Measurements from ENCODE around the gene RABEP1. TPM values are rescaled to one million over a fixed set of nuclear protein-coding genes. Genes with fewer than 3 reads are reported as not detected.

Gene RABEP1
- polyA plus RNA-seq, 1 donor from 2014 or later = 67.0 TPM

DNA sequence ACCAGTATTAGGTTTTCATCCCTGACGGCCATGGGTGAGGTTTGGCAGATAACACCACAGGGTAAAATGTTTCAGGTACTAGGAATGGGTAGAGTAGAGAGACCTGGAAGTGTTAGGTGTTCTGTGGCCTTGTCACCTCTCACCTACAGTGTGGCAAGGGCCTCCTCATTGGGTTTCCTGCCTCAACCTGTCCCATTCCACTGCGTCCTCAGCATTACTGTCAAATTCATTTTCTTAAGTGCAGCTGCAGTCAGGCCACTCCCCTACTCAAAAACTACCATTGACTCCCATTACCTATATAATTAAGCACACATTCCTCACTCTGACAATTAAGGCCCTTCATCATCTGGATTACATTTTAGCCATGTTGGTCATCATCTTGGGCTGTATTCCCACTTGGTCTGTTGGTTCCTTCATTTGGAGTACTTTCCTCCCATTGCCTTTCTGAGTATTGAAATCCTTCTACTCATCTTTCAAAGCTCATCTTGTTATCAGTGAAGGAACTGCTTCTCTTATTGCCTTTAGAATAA is 72.9 kb downstream of the RABEP1 start:
- no peak for TF ChIP-seq EP300 (conservative IDR thresholded peaks at IDR 0.05; ENCODE audit: poor library complexity, severe bottlenecking)
- TF ChIP-seq TAF1 (IDR thresholded peaks at IDR 0.05; ENCODE audit: low read depth) = no peak
- TF ChIP-seq SMC3 (conservative IDR thresholded peaks at IDR 0.05; ENCODE audit: poor library complexity) = no peak
- TF ChIP-seq RAD21 (conservative IDR thresholded peaks at IDR 0.05) = no peak
- no peak for TF ChIP-seq POLR2AphosphoS5 (IDR thresholded peaks at IDR 0.05)
- TF ChIP-seq MXI1 (conservative IDR thresholded peaks at IDR 0.05; ENCODE audit: poor library complexity, severe bottlenecking) = no peak
- TF ChIP-seq, protein P1, sequence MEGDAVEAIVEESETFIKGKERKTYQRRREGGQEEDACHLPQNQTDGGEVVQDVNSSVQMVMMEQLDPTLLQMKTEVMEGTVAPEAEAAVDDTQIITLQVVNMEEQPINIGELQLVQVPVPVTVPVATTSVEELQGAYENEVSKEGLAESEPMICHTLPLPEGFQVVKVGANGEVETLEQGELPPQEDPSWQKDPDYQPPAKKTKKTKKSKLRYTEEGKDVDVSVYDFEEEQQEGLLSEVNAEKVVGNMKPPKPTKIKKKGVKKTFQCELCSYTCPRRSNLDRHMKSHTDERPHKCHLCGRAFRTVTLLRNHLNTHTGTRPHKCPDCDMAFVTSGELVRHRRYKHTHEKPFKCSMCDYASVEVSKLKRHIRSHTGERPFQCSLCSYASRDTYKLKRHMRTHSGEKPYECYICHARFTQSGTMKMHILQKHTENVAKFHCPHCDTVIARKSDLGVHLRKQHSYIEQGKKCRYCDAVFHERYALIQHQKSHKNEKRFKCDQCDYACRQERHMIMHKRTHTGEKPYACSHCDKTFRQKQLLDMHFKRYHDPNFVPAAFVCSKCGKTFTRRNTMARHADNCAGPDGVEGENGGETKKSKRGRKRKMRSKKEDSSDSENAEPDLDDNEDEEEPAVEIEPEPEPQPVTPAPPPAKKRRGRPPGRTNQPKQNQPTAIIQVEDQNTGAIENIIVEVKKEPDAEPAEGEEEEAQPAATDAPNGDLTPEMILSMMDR (IDR thresholded peaks at IDR 0.05; ENCODE audit: poor library complexity, severe bottlenecking) = no peak
- TF ChIP-seq, protein P2, sequence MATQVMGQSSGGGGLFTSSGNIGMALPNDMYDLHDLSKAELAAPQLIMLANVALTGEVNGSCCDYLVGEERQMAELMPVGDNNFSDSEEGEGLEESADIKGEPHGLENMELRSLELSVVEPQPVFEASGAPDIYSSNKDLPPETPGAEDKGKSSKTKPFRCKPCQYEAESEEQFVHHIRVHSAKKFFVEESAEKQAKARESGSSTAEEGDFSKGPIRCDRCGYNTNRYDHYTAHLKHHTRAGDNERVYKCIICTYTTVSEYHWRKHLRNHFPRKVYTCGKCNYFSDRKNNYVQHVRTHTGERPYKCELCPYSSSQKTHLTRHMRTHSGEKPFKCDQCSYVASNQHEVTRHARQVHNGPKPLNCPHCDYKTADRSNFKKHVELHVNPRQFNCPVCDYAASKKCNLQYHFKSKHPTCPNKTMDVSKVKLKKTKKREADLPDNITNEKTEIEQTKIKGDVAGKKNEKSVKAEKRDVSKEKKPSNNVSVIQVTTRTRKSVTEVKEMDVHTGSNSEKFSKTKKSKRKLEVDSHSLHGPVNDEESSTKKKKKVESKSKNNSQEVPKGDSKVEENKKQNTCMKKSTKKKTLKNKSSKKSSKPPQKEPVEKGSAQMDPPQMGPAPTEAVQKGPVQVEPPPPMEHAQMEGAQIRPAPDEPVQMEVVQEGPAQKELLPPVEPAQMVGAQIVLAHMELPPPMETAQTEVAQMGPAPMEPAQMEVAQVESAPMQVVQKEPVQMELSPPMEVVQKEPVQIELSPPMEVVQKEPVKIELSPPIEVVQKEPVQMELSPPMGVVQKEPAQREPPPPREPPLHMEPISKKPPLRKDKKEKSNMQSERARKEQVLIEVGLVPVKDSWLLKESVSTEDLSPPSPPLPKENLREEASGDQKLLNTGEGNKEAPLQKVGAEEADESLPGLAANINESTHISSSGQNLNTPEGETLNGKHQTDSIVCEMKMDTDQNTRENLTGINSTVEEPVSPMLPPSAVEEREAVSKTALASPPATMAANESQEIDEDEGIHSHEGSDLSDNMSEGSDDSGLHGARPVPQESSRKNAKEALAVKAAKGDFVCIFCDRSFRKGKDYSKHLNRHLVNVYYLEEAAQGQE (IDR thresholded peaks at IDR 0.05; ENCODE audit: borderline replicate concordance) = no peak
- no peak for TF ChIP-seq EZH2 (IDR thresholded peaks at IDR 0.05; ENCODE audit: borderline replicate concordance, insufficient read depth, low read length, poor library complexity, severe bottlenecking)
- Histone ChIP-seq H3K9me2 (ENCODE audit: insufficient read depth, low read length) (no peaks in the 10 kb centered on the region), H3F3A (ENCODE audit: insufficient read depth, low read length, poor library complexity, severe bottlenecking) (no peaks in the 10 kb centered on the region), H3K36me3 (ENCODE audit: insufficient read depth, low read length) (no peaks in the 10 kb centered on the region), H4K20me1 (ENCODE audit: insufficient read depth) (no peaks in the 10 kb centered on the region), H3K79me2 (replicated peaks; ENCODE audit: insufficient read depth, low read length) (peaks cover 3% of the 10 kb centered on the region), H3K27ac (ENCODE audit: low read length) (no peak overlapping the region), H3K9me3 (ENCODE audit: low read length) (no peaks in the 10 kb centered on the region), H3K4me2 (ENCODE audit: low read length) (no peak overlapping the region), H3K27me3 (ENCODE audit: insufficient read depth, low read depth, low read length) (no peaks in the 10 kb centered on the region), H3K9ac (ENCODE audit: low read length) (no peak overlapping the region), H2AFZ (ENCODE audit: low read depth, low read length) (no peak overlapping the region), H3K4me3 (ENCODE audit: low read length) (no peak overlapping the region)

DNA sequence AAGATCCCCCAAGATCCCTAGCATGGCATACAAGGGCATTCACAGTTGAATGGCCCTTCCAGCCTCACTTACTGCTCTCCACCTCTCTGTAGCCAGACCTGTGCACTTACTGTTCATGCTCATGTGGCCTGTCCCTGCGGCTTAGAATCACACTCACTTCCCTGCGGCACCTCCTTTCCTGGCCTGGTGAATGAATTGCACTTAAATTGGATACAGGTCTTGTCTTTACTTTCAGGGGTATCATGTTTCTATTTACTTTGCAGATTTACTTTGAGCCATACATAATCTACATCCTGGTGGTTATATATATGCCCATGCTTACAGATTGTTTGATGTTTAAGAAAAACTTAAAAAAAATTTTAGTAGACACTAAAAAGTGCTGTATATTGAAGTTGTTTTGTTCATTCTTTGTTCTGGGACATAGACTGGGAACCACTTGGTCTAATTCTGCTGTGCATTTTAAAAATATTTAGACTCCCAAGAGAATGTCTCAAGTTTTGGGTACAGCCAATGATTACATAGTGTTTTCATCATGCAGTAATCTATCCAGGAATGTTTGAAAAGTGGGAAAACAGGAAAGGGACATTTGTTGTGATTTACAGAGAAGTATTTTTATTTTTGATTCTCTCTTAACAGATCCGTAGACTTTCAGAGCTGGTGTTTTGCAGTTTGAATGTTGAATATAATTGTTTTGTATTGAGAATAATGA is 73.5 kb downstream of the RABEP1 start:
- H3K9me2 ChIP-seq (ENCODE audit: insufficient read depth, low read length) = no peaks in the 10 kb centered on the region
- no peaks in the 10 kb centered on the region for H3K36me3 ChIP-seq (ENCODE audit: insufficient read depth, low read length)
- no peak overlapping the region for H2AFZ ChIP-seq (ENCODE audit: low read depth, low read length)
- H4K20me1 ChIP-seq (ENCODE audit: insufficient read depth) = no peaks in the 10 kb centered on the region
- H3K79me2 ChIP-seq (replicated peaks; ENCODE audit: insufficient read depth, low read length) = peaks cover 4% of the 10 kb centered on the region
- TF ChIP-seq MXI1 (conservative IDR thresholded peaks at IDR 0.05; ENCODE audit: poor library complexity, severe bottlenecking) (no peak), TAF1 (IDR thresholded peaks at IDR 0.05; ENCODE audit: low read depth) (no peak), EP300 (conservative IDR thresholded peaks at IDR 0.05; ENCODE audit: poor library complexity, severe bottlenecking) (no peak), SMC3 (conservative IDR thresholded peaks at IDR 0.05; ENCODE audit: poor library complexity) (no peak), EZH2 (IDR thresholded peaks at IDR 0.05; ENCODE audit: borderline replicate concordance, insufficient read depth, low read length, poor library complexity, severe bottlenecking) (no peak), POLR2AphosphoS5 (IDR thresholded peaks at IDR 0.05) (no peak), RAD21 (conservative IDR thresholded peaks at IDR 0.05) (no peak)
- TF ChIP-seq, protein P1 (IDR thresholded peaks at IDR 0.05; ENCODE audit: poor library complexity, severe bottlenecking) = no peak
- TF ChIP-seq, protein P2 (IDR thresholded peaks at IDR 0.05; ENCODE audit: borderline replicate concordance) = no peak
- no peak overlapping the region for H3K9ac ChIP-seq (ENCODE audit: low read length)
- H3F3A ChIP-seq (ENCODE audit: insufficient read depth, low read length, poor library complexity, severe bottlenecking) = no peaks in the 10 kb centered on the region
- no peak overlapping the region for H3K4me2 ChIP-seq (ENCODE audit: low read length)
- no peak overlapping the region for H3K27ac ChIP-seq (ENCODE audit: low read length)
- H3K27me3 ChIP-seq (ENCODE audit: insufficient read depth, low read depth, low read length) = no peaks in the 10 kb centered on the region
- no peaks in the 10 kb centered on the region for H3K9me3 ChIP-seq (ENCODE audit: low read length)
- H3K4me3 ChIP-seq (ENCODE audit: low read length) = no peak overlapping the region
